GM18909 (cell line): ENCODE measurements around the gene RTN4RL2.

Experiments used
- ATAC-seq: cut with Tn5 transposase; IDR thresholded peaks from one replicate; pipeline ENCODE4 v1.9.1; 2021; ENCODE audit warnings: mild to moderate bottlenecking; ENCODE audit not compliant: unreplicated experiment, poor library complexity

RTN4RL2 gene

GRCh38 chr11:57496109-57496820 is 35.9 kb downstream of the RTN4RL2 start:
- no peak for ATAC-seq

DNA sequence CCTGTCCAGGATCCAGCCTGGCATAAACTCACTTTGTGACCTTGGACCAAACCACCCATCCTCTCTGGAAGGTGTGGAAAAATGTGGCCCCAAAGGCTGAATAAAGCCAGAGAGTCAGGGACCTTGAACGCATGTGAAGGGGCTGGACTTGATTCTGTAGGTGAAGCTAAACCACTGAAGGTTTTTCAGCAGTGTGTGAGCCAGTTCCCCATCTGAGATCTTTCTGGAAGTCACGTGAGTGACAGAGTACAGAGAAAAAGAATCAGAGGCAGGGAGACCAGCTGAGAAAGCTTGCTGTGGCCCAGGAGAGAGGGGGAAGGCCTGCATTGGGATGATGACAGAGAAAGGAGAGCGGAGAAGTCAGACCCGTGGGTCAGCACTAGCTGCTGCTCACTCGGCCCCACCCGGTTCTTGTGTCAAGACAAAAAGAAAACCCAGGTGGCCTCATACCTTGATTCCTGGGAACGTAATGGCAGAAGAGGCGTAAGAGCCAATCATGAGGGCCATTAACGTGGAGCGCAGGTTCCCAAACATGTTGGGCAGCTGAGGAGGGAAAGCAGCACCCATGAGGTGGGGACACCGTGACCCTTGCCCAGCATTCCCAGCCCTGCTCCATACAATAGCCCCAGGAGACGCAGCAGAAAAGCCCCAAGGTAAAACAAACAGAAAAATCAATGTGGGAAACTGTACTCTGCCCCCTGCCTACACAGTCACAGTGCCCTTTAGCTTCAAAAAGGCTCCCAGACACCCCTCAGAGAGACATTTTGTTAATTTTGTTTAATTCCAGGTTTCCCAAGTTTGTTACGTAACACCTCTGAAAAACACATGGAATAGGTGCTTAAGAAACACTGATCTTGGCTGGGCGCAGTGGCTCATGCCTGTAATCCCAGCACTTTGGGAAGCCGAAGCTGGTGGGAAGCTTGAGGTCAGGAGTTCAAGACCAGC is 37.2 kb downstream of the RTN4RL2 start:
- no peak for ATAC-seq

- no peak for ATAC-seq
These were observed 38.2 kb downstream of the RTN4RL2 start for GRCh38 chr11:57498540-57498939.

DNA sequence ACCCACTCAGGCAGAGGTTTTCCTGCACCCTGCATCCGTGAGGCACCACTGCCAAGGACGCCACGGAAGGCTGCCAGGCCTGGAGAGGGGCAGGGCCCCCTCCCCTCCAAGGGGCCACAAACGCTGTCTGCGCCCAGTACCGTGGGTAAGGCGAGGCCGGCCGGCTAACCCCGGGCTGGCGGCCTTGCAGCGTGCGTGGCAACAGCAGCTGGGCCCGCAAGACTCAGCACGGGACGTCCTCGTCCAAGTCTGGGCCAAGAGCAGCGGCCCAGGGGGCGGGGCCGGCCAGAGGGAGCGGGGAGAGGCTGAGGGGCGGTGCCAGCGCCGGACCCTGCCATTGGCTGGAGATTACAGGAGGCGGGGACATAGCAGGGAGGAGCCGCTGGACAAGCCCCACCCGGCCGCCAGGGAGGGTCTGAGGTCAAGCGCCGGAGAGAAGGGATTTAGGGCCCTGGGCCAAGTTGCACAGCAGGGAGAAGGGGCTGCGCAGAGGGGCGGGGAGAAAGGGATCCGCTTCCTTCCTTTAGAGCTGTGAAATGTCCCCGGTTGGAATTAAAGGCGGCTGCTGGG is 39.2 kb downstream of the RTN4RL2 start:
- peak; percentile 100 for ATAC-seq

- ATAC-seq, result peak; percentile 6
These were observed 39.7 kb downstream of the RTN4RL2 start for GRCh38 chr11:57499983-57500461.

DNA sequence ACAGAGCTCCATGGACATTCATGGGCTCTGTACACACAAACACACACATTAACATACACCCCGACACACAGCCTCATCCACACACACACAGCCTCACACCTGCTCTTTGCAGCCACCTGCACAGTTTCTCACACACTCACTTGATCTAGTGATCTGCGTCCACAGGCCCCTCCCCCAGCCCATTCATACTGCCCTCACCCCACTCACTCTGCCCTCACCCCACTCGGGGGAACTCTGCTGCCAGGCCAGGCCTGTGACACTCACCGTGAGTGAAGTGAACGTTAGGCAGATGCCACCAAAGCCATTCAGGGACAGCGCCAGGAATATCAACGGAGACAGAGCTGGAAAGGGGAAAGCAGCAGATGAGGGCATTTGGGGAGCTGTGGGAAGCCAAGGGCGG is 40.2 kb downstream of the RTN4RL2 start:
- no peak for ATAC-seq

DNA sequence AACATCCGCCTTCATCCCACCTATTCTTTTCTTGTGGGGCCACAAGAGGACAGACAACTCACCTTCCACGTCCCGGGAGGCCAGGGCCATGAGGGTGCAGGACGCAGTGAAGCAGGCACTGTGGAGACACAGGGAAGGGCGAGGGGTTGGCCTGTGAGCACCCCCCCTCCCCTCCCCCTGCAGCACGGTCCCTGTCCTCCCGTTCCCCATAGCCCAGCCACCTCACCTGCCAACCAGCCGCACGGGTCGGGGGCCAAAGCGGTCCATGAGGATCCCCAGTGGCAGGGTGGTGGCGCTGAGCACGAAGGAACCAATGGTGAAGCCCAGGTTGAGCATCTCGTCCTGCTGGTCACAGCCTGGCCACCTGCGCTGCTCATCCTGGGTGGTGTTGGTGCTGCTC is 40.6 kb downstream of the RTN4RL2 start:
- no peak for ATAC-seq

- ATAC-seq, result no peak
These were observed 41.6 kb downstream of the RTN4RL2 start for GRCh38 chr11:57501953-57502352.

GRCh38 chr11:57502376-57502775 is 42.0 kb downstream of the RTN4RL2 start:
- no peak for ATAC-seq

DNA sequence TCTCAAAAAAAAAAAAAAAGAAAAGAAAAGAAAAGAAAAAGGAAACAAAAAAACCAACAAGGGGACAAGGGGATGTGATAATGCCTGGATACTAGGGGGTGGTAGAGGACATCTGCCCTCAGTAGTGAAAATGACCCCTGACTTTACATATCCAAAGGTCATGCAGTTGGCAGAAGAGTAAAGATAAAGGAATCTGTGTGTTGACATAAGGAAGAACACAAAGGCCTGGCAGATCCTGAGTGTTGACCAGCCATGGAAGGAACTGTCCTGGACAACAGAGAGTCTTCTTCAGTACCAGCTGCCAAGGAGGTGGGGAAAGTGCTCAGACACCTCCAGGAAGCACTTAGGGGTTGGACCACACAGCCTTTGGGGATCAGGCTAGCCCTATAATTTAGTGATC is 42.5 kb downstream of the RTN4RL2 start:
- ATAC-seq, result no peak

DNA sequence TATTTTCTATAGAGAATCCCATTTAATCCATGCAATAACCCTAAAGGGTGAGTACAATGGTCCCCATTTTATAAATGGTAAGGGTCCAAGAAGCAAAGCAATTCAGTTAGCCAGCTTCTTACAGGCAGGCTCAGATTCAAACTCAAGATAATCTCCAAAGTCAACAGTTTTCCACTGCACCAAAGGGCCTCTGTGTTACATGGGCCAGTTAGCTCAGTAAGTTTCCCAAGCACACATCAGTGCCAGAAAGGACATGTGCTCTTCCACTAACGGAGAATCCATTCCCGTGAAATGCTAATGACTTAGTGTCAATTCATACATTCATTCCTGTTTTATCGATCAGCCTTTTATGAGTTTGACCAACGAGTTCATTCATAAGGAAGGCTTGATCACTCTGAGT is 44.2 kb downstream of the RTN4RL2 start:
- ATAC-seq, result no peak

GRCh38 chr11:57506522-57506921 is 46.2 kb downstream of the RTN4RL2 start:
- no peak for ATAC-seq

DNA sequence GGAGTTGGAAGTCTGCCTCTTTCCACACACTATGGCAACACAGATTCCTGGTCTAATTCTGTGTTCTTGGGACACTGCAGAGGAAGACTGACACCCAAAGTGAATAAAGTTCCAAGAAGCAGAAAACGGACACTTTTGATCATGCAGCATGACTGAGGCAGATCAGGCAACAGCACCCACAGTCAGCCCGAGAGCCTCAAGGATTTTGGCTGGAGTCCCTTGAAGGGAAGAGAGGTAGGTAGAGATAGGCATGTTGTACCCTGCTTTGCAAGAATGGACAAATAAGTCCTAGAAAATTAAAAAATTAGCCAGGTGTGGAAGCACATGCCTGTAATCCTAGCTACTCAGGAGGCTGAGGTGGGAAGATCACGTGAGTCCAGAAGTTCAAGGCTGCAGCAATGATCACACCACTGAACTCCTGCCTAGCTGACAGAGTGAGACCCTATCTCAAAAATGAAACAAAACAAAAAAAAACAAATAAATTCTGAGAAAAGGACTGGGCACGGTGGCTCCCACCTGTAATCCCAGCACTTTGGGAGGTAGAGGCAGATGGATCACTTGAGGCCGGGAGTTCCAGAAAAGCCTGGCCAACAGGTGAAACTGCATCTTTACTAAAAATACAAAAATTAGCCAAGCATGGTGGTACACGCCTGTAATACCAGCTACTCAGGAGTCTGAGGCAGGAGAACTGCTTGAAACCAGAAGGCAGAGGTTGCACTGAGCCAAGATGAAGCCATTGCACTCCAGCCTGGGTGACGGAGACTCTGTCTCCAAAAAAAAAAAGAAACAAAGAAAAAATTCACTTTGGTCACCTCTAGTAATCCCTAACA is 48.2 kb downstream of the RTN4RL2 start:
- no peak for ATAC-seq

GRCh38 chr11:57511741-57512430 is 51.6 kb downstream of the RTN4RL2 start:
- no peak for ATAC-seq

DNA sequence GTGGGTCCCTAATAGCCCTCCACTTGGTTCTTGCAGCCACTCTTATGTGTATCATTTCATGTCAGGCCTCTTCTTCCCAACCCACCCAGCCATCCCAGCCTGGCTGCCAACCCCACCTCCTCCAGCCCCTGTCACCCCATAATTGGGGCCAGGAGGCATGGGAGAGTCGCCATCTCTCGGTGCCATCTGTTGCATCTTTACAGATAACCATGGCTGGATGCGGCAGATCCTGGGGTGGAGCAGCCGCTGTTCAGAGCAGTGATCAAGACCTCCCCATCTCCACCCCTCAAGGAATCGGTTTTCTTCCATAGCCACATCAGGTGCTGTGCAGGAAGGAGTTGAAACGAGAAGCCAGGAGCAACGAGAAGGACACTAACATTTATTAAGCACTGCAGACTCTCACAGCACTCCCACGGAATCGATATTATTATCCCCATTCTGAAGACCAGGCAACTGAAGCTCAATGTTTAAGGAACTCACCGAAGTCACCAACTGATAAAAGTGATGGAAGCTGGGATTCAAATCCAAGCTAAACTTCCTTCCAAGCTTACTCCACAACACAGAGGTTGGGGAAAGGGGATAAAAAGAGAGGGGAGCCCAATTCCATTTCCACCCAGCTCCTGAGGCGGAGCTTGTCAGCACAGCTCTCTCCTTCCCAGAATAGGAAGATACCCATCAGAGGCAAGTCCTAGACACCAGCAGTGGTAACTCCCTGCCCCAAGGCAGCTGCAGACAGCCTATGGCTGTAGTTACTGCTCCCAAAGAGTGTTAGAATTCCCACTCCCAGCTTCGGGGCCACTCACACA is 52.5 kb downstream of the RTN4RL2 start:
- ATAC-seq, result no peak

DNA sequence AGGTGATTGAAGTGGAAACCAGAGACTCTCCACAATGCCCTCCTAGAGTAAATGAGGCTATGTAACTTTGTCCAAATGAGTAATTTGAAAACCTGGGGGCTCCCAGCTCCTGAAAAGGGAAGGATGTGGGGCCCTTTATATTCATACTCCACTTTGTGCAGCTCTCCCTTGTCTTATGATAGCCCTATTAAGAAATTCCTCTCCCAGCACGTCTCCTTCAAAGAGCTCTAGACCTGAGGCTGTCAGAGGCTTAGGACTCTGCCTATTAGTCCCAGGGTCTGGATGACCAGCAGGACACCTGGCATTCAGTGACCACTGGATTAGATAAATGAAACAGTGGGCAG is 53.1 kb downstream of the RTN4RL2 start:
- ATAC-seq, result no peak

DNA sequence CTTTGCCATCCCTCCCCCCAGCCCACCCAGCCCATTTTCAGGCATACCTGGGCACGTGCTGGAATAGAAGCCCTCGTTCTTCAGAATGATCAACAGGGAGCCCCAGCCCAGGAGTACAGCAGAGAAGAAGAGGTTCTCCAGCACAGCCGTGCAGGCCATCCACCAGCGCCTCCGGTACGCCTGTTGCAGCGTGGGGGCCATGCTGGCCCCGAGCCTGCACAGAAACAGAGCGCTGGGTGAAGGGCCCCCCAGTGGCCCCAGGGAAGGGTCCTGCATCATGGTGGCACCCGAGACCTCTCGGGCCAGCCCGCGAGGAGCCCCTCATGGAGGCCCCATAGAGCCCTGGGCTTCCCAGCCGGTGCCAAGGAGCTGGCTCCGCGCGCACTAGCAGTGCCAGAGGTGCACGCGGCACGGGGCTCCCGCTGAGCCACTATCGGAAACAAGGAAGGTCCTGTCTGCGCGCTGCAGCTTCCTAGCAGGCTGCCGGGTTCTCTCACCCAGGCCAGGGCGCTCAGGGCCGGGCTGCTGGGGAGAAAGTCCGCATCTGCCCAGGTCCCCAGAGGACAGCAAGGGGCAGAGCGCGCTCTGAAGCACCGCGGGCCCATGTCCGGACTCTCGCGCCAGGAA is 53.7 kb downstream of the RTN4RL2 start:
- peak; percentile 39 for ATAC-seq

- ATAC-seq, result peak; percentile 49
These were observed 54.4 kb downstream of the RTN4RL2 start for GRCh38 chr11:57514538-57515331.
